IPS-18c (cell line): ENCODE measurements around the gene PNMA8A.
A peak's percentile ranks its signal among the peaks of the same experiment; 100 is the strongest.

ENCODE experiments used
- H3K4me3 ChIP-seq: 2 replicates; pipeline ENCODE4 v1.7.0; 2013; ENCODE audit warnings: low read depth, mild to moderate bottlenecking, low read length, moderate library complexity; ENCODE audit not compliant: insufficient read depth
- H3K9me3 ChIP-seq: one replicate; pipeline ENCODE4 v1.6.1; 2013; ENCODE audit warnings: mild to moderate bottlenecking, low read length, moderate library complexity; ENCODE audit not compliant: control insufficient read depth, insufficient read depth

Gene PNMA8A

DNA sequence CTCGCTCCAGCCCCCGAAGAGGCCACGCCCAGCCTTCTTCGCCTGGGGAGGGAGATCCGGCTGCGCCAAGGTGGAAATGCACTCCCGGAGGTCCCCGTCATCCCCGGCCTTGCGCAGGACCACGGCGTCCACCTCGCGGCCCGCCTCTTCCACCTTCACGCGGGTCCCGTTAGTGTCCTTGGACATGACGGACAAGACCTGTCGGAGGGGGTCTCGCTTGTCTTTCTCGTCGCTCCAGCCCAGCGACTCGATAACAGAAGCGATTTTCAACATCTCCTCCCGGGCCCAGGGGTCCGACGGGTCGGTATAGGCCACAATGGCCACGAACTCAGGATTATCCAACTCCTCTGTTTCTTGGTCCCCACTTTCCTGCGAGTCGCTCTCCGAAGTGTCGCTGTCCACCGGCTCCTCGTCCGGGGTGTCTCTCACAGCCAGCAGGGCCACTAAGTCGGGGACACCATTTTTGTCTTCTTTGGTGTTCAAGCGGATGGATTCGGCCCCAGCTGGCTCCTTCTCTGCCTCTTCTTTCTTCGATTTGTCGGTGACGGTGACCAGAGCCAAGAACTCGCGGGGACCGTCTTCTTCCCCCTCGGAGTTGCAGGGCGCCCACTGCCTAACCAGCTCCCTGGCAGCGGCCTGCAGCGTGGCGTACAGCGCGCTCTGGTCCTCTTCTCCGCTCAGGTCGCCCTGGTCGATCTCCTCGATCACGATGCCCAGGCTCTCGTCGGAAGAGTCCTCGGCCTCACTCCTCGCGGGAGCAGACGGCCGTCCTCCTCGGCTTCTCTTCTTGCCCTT lies 23.0 kb upstream of the PNMA8A start:
- 0 out of 2 replicates have a peak overlapping the region, but pooled peaks have one; percentile 3 for H3K4me3 ChIP-seq
- peaks cover 2% of the 10 kb centered on the region for H3K9me3 ChIP-seq

DNA sequence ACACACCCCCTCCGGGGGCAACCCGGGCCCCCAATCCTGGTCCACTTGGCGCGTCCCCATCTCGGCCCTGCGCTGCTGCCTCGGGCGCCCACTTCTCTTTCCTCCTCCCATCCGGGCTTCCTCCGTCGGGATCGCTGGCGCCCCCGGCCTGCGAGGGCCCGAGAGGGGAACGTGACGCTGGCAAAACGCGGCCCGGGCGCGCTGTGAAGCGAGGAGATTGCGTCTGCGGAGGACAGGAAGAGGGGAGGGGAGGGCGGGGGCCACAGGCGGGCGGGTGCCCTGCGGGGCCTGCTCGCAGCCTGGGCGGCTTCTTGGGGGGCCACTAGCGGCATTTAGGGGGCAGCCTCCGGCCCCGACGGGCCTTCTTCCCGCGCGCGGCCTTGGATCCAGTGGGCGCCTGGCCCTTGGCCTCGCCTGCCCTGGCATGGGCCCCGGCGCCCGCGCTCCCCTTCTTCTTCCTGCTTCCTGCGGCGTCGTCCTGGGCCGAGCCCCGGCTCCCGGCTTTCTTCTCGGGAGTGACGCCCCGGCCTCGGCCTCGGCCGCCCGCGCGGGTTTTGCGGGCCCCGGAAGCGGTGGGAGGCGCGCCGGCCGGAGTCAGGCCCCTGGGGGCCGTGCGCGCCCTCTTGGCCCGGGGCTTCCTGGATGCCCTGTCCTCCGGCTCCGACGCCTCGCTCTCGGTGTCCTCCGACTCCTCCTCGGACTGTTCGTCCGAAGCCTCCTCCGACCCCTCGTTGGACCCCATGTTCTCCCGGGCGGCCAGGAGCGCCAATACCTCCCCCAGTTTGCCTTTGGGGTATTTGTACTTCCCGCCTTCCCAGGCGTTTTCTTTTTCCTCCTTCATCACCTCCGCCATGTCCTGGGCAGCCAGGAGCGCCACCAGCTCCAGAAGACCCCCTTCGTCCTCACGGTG lies 22.1 kb upstream of the PNMA8A start:
- H3K4me3 ChIP-seq: peak overlapping the region; percentile 41; the same call in 1 of the 2 replicates
- peaks cover 2% of the 10 kb centered on the region for H3K9me3 ChIP-seq

DNA sequence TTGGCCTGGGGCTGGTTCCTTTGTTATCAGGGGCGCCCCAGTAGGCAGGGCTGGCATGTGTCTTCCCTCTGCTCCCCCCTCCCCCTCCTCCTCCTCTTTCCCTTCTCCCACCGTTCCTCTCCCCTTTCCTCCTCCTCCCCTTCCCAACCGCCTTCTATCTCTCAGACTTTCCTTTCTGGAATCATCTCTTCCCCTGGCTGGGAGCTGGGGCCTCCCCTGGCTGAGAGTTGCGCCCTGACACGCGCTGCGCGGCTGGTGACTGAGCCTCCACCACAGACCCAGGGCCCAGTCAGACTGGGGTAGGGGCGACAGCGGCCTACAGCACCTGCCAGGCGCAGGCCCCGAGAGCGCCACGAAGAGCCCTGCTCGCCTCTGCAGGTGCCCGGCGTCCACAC lies 21.5 kb upstream of the PNMA8A start:
- Histone ChIP-seq H3K4me3 (peak overlapping the region; percentile 41; the same call in 1 of the 2 replicates), H3K9me3 (peaks cover 2% of the 10 kb centered on the region)

DNA sequence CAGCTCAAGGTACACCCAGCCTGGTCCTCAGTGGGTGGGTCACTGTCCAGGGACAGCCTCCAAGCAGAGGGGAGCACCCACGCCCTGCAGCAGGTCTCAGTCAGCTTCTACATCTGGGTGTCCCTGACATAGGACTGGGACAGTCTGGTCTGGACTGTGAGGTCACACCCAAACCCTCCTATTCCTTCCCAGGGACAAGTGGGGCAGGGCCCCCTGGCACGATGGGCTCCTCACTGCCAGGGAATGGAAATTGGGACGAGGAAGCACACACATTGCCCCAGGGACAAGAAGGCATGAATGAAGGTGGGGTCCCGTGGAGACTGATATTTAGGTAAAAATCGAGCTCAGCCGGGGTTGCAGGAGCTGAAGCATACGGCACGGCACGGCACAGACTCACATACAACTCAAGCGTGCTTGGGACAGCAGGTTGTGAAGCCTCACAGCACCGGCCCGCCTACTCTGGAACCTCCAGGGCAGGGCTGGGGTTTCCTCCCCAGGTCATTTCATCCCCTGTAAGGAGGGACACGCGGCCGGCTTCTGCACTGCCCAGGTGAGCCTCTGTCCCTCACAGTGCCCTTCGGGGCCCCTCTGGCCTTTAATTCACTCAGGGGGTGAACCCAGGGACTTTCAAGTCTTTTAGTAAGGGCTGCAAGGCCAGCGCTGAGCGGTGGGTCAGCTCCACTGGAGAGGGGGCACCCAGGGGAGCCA lies 20.8 kb upstream of the PNMA8A start:
- H3K4me3 ChIP-seq: no peak overlapping the region
- peaks cover 2% of the 10 kb centered on the region for H3K9me3 ChIP-seq

DNA sequence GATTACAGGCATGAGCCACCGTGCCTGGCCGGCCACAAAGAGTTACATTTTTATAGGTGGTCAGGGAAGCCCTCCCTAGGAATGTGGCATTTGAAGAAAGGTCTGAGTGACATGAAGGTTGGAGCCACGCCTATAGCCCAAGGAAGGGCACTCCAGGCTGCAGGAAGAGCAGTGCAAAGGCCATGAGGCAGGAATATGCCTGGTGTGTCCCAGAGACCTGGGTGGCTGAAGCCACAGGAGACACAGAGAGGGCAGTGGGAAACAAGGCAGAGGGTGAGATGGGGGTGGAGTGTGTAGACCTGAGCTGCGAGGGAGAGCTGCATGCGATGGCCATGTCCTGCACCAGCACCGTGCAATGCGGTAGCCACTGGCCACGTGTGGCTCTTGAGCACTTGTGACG lies 19.4 kb upstream of the PNMA8A start:
- Histone ChIP-seq H3K9me3 (peaks cover 2% of the 10 kb centered on the region), H3K4me3 (no peak overlapping the region)

DNA sequence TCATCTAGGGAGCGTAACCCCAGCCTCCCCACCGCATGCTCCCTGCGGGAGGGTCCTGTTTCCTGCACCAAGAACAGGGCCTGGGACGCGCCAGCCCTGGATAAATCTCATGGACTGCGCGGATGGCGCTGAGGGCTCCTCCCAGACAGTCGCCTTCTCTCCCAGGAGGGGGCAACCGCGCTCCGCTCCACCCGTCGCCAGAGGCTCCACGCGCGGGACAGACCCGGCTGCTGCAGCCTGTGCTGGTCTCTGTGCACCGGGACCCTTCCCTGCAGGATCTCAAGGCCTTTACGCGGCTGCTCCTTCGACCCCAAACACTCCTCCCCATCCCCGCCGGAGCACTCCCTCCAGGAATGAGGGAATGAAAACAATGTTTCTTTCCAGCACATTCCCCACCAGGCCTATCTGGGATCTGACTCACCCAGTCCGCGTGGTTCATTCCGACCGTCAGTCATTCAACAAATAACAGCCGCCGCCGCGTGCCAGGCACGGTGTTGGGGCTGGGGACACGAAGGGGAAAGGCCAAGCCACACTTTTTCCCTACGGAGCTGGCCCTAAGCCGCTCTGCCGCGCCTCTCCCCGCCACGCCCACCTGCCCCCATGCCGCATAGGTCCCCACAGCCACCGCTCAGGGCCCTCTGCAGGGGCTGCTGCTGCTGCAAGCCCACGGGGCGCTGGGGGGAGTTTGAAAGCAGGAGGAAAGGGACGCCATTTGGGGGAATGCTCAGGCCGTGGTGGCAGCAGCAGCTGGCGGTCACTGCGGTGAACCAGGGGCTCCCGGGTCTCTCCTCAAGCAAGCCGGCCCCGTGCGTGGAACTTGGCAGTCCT lies 18.3 kb upstream of the PNMA8A start:
- Histone ChIP-seq H3K4me3 (peak overlapping the region; percentile 34), H3K9me3 (peaks cover 2% of the 10 kb centered on the region)

DNA sequence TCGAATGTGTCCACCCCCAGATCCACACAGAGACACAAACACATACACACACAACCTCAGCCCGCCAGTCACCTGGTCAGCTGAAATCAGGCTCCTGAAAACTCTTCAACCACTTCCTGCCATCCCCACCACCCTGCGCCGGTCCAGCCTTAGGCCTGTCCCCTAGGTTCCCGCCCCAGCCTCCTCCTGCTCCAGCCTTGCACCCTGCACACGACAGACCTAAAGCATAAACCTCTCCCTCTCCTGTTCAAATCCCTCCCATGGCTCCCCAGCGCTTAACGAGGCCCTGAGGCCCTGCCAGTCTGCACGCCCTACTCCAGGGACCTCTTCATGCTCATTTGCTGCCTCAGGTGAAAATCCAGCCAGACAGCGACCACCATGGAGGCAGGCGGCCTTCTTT lies 17.2 kb upstream of the PNMA8A start:
- Histone ChIP-seq H3K9me3 (no peaks in the 10 kb centered on the region), H3K4me3 (no peak overlapping the region)

DNA sequence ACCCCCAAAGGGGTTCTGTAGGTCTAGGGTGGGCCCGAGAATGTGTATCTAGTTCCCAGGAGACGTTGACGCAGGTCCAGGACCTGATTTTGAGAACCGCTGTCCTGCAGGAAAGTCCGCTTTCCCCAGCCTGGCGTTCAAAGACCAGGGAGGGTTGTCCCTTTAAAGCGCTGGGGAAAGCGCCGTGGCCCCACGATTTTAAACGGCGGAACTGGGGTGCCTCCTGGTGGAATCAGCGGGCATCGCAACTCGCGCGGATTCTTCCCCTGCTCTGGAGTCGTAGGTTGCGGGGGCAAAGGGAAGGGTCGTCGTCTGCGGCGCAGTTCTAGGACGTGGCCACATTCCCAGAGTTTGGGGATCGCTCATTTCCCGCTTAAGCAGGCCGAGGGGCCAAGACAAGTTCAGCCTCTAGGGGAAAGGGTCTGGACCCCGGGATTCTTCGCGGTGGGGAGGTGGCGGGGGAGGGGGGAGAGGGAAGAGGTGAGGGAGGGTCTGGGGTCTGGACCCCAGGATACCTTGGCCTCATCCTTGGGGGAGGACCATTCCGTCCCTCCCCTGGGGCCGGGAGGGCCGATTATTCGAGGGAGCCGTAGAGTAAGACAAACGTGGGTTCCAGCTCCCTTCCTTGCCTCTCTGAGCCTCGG lies 16.6 kb upstream of the PNMA8A start:
- Histone ChIP-seq H3K4me3 (peak overlapping the region; percentile 40; the same call in 1 of the 2 replicates), H3K9me3 (no peaks in the 10 kb centered on the region)

DNA sequence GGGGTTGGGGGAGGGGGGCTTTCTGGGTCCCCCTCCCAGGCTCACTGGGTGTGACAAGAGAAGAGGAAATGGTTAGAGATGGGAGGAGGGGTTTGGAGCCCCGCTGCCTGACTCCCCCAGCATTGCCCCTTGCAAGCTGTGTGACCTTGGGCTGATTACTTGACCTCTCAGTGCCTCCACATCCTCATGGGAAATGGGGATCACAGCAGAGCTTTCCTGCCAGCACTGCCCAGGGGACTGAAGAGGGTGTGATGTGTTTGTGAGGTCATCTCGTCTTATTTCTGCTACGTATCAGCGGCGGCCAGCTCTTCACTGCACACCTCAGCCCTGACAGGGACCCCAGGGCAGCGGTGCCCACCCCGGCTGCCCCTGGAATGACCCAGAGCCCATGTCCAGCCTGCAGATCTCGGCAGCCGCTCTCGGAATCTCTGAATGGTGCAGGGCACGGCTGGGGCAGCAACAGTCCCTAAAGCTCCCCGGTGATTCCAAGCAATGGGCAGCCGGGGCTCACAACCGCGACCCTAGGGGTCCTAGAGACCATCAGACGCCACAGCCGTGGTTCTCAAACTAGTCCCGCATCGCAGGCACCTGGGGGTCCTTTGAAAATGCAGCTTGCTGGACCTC lies 15.9 kb upstream of the PNMA8A start:
- no peaks in the 10 kb centered on the region for H3K9me3 ChIP-seq
- peak overlapping the region; percentile 40; the same call in 1 of the 2 replicates for H3K4me3 ChIP-seq

DNA sequence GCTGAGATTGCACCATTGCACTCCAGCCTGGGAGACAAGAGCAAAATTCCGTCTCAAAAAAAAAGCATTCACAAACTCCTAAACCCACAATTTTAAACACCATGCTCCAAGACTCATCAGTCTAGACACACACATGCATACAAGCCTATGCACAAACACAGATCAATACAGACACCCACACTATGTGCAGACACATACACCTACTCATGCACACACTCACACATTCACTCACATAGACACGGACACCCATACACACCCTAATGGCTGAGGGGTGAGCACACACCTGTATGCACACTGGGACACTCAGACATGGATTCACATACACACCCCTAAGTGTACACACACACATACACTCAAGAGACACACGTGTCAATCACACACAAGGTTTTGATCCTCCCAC lies 15.0 kb upstream of the PNMA8A start:
- H3K9me3 ChIP-seq: no peaks in the 10 kb centered on the region
- H3K4me3 ChIP-seq: no peak overlapping the region

DNA sequence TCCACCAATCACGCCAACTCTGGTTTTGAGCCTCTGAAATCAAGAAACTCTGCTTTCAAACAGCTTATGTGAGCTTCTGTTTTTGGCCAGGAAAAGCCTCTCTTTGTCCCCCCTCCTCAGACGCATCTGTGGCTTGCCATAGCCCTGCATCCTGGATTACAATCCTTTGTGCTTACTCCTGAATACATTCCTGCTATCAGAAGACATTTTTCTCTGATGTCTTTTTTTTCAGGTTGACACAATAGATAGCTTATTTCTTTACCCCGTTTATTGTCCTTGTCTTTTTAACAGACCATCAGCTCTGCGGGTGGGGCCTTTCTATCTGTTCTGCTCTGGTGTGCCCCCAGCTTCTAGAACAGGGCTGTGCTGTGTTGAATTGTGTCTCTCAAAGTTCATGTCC lies 13.3 kb upstream of the PNMA8A start:
- H3K4me3 ChIP-seq: no peak overlapping the region
- no peaks in the 10 kb centered on the region for H3K9me3 ChIP-seq

DNA sequence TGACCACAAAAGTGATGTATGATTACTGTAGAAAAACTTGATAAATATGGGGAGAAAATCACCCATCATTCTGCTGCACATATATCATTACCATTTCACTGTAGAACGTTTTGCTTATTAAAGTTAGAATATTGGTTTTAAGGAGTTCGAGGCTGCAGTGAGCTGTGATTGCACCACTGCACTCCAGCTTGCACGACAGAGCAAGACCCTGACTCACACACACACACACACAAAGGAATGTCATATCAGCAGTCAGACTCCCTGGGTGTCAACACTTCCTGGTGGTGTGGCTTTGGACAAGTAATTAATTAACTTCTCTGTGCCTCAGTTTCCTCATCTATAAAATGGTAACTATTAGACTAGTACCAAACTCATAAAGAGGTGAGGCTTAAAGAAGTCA lies 11.3 kb upstream of the PNMA8A start:
- no peaks in the 10 kb centered on the region for H3K9me3 ChIP-seq
- H3K4me3 ChIP-seq: no peak overlapping the region

DNA sequence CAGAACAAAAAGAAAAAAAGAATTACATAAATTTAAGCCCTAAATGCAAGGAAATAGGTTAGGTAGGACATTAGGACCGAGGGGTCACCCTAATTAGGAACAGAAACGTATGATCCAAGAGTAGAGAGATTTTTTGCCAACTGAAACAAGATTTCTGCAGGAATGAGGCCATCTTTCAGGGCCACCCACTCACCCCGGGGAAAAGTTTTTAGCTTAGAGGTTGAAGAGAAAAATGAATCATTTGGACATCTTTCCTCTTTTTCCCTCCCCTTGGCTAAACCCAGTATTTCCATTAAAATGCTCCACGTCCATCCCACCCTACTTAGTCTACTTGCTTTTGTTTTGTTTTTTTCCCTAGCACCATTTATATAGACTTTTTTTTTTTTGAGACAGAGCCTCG lies 10.6 kb upstream of the PNMA8A start:
- no peak overlapping the region for H3K4me3 ChIP-seq
- H3K9me3 ChIP-seq: no peaks in the 10 kb centered on the region

DNA sequence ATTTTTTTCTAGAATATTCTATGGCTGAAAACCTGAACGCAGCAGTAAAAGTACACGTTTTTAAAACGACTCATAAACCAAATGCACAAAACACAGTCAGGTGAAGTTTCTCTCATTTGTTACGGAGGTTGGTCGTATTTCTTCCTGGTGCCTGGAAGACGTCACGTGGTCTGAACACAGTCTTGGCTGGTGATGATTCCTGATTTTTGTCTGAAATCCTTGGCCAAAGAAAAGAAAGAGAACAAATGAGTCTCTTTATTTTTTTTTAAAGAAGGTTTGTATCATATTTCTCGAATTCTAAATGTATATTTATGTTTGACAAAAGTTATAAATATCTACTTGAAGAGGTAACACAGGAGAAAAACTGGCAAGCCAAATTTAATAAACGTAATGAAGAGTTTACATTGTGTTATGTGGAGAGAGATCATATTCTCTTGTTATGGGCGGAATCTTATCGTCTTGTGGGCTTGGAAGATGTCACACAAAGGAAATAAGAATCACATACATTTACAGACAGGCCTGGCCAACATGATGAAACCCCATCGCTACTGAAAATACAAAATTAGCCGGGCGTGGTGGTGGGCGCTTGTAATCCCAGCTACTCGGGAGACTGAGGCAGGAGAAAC lies 10.0 kb upstream of the PNMA8A start:
- H3K4me3 ChIP-seq: no peak overlapping the region
- no peaks in the 10 kb centered on the region for H3K9me3 ChIP-seq

DNA sequence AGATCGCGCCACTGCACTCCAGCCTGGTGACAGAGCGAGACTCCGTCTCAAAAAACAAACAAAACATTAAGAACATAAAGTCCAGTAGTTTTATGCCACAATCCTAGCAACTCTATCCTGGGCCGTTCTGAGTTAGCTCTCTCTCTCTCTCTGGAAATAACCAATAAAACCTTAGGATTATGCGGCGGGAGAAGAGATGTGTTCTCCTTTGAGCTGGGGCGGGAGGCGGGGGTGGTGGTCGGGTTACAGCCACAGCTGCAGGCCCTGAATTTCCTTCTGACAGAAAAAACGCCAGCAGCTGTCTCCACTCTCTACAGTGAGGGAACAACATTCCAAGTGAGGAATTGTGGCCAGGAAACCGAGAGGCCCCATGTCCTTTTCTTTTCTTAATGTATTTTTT lies 9.1 kb upstream of the PNMA8A start:
- Histone ChIP-seq H3K9me3 (no peaks in the 10 kb centered on the region), H3K4me3 (no peak overlapping the region)
